ENCODE measurements around the gene GLIS1.

The GLIS1 gene

DNA sequence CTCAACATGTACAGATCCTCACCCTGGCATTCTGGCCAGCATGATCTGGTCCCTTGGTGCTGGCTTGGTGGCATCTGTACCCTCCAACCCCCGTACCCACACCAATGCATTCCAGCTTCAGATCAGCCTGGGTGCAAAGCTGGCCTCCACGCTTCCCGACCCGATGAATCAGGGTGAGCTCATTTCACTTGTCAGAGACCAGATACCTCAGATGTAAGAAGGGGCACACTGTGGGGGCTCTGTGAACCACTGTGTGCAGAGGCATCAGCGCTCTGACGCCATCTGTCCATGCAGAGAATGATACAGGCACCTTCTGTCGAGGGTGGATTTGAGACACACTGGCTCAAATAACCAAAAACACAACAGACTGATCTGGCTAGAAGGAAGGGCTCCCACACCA lies 203.1 kb downstream of the GLIS1 start:
- DNase-seq (ENCODE audit: low spot score), result no peak
- no peak for FAIRE-seq

DNA sequence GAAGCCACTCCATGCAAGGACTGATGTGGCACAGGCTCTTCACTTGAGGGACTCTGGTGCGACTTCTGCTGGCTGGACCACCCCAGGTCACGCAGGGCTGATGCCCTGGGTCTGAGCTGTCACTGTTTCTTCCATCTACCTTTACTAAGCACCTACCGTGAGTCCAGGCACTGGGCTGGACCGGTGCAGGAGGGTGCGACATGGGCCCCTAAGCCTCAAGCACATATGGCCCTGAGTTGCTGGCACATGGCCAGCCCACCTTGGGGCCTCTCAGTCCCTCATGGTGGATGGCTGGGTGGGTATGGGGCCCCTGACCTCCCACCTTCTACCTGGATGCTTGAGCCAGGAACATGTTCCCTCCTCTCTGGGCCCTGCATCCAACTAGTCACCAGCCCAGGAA lies 203.7 kb downstream of the GLIS1 start:
- DNase-seq (ENCODE audit: low spot score) (no peak), FAIRE-seq (no peak)

DNA sequence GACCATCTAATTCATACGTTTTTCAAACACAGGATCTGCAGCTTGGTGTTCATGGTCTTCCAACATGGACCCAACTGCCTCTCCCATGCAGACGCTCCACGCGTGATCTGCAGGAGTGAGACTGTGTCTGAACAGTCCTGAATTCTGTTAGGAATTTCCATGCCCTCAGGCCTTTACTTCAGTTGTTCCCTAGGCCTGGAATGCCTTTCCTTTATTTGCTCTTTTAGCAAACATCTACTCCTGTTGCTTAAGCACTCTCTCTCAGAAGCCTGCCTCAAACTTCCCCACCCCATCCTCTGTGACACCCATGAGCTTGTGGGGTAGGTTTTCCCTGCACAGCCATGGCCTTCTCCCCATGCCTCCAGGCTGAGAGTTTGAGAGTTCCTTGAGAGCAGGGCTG lies 206.1 kb downstream of the GLIS1 start:
- DNase-seq (ENCODE audit: low spot score) (no peak), FAIRE-seq (no peak)

DNA sequence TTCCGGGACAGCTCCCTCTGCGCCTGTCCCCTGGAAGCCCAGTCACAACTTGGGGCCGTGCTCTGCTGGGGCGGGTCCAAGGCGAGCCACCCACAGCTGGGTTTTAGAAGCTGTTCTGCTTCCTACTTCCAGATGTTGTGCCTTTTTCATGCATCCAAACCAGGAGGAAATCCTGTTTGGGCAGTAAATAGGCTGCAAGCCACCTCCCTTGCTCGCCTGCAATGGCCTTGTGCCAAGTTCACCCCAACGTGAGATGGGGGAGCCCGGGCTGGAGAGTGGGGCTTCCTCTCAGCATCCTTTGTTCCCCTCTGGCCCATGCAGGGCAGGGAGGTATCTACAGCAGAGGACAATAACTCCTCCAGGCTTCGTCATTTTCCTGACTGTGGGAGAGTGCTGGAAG lies 206.6 kb downstream of the GLIS1 start:
- no peak for FAIRE-seq
- DNase-seq (ENCODE audit: low spot score), result no peak

DNA sequence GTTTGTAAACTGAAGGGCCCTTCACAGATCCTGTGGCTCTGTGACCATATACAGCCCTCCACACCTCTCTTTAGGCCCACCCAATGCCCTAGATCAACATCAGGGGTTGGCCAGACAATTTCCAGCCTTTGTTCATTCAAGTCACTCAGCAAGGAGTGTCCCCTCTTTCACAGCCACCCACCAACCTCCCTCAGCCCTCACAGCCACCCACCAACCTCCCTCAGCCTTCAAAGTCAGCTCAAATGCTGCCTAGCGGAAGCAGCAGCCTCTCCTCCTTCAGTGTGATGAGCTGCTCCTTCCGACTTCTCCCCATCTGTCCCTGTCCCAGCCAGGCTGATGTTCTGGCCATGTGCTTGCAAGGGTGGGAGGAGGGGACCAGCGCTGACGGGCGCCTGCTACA lies 208.4 kb downstream of the GLIS1 start:
- DNase-seq (ENCODE audit: low spot score) (no peak), FAIRE-seq (no peak)

DNA sequence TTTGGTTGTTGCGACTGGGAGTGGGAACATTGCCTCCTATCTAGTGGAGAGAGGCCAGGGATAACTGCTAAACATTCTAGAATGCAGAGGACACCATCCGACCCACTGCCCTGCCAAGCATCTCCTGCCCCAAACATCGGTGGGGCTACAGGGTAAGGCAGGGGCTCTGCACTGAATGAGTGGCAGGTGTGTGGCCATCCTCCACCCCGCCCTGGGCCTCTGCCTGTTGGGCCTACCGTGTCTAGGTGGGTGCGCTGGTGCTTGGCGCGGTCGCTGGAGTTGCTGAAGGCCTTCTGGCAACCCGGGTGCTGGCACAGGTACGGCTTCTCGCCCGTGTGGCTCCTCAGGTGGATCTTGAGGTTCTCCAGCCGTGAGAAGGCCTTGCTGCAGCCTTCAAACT lies 209.4 kb downstream of the GLIS1 start:
- DNase-seq (ENCODE audit: low spot score), result no peak
- FAIRE-seq, result no peak

DNA sequence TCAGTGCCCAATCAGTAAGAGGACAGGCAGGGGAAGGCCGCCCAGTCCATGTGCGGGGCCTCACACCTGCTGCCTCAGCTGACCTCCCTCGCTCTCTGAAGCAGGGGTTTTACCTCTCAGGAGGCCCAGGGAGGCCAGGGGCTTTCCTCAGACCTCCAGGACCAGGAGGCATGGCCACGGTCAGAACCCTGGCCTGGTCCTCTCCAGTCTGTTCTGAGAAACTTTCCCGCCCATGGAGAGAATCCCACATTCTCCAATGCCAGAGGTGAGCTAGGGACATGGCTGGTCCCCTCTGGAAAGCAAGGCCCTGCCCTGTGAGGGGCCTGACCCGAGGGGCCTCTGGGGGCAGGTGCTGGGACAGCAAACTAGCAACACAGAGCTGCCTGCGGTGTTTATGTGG lies 211.6 kb downstream of the GLIS1 start:
- DNase-seq (ENCODE audit: low spot score) (no peak), FAIRE-seq (no peak)

DNA sequence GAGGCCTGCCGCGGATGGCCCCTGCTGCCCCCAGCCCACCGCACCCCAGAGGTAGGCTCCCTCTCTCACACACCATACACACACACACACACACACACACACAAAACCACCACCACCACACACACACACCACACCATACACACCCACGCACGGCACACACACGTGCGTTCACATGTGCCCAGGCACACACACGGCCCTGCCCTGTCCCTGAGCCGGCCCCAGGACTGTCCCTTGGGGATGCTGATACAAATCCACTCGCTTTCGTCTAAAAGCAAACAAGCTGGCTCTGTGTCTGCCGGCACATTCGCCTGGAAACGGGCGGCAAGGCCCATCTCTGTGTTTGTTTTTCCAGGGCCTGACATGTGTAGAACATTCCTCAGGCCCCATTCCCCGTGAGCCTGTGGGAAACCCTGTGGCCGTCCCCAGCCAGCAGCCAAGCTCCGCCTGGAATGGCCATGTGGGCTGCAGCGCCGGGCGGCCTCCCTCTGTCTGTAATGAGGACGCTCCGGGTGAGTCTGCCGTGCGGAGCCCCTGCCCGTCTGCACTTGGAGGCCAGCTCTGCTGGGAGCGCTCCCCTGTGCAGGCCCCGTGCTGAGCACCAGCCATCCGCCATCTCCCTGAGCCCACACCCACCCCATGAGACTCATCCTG lies 212.4 kb downstream of the GLIS1 start:
- DNase-seq (ENCODE audit: low spot score) (no peak), FAIRE-seq (no peak)

DNA sequence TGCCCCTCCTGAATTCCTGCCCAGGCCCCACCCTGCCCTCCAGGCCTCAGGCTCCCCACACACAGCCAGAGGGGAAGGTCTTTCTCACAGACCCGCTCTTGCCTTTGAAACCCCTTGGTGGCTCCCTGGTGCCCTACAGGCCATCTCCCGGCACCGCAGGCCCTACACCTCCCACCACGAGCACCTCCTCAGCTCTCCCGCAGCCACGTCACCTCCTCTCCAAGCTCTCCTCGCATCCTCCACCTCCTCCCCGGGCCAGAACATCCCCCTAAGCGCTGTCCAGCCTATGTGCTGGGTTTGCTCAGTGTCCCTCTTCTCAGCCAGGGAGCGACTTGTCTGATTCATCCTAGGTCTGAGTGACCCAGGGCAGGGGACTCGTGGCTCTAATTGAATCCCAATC lies 213.4 kb downstream of the GLIS1 start:
- DNase-seq (ENCODE audit: low spot score) (peak; percentile 29), FAIRE-seq (no peak)

DNA sequence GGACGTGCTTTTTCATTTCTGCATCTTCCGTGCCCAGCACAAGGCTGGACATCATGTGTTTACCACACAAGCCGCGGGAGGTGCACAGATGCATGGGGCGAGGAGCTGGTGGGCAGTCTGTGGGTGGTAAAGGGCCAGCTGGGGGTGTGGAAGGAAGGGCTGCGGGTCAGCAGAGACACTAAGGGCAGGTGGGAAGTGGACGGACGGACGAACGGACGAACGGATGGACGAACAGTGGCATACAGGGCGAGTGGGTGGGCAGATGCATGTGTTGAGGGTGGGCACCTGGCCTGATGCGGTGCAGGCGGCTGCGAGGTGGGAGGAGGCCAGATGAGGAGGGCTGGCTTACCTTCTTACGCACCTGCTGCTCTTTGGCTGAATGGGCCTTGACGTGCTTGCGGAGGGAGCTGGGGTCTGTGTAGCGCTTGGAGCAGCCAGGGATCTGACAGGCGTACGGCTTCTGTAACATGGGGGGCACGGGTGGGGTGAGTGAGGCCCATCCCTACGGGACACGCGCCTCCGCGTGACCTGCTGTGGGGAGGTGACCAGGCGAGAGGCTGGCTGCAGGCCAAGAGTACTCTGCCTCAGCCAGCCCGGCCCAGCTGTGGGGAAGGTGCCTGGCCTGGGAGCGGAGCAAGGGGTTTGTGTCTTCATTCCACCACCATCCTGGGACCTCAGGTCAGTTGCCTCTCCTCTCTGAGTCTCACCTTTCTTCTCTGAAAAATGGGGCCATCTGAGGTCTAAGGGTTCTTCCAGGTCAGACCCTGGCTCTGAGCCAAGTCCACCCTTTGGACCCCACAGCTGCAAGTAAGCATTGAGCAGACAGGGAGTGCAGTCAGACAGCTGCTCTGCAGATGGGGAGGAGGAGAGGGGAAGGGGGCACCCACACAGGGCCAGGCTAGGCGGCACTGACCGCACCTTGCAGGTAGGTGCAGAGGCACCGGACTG lies 214.3 kb downstream of the GLIS1 start:
- FAIRE-seq (peak; percentile 27), DNase-seq (ENCODE audit: low spot score) (no peak)

DNA sequence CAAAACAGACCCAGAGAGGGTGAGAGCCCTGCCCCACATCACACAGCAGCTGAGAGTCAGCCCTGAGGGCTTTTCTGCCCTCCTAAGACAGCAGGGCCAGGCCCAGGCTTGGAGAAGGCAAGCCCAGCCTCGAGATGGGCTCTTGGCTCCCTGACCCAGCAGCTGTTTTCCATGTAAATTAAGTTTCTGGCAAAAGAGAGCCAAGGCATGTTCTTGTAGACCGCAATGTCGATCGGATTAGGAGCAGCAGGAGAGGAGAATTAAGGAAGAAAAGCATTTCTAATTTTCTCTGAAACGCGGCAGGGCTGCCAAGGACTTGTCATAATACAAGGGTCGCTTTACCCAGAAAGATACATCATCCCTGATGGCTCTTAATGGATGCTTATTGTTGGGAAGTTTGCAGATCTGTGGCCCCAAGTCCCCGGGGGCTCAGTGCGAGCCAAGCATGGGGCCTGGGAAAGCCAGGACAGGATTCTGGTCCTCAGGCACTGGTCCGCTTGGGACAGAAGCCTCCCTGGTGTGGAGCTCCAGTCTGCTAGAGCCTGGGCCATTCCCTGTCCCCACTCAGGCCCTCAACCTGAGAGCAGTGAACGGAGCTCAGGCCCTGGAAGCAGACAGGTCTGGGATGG lies 216.9 kb downstream of the GLIS1 start:
- no peak for DNase-seq (ENCODE audit: low spot score)
- FAIRE-seq, result no peak

DNA sequence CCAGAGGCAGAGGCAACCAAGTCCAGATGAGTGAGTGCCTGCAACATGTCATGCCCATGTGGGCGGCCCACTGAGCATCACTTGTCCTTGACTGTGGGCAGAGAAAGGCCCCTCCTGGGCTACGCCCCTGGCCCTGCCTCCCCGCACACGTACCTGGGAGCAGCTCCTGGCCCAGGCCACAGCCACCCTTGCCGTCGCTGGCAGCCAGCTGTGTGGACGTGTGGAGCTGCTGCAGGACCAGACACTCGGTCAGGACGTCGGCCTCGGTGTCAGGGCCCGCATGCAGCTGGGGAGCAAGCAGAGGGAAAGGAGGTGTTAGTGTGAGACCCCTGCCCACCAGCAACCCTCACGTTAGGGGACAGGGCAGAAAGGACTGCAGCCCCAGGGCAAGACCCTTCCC lies 218.5 kb downstream of the GLIS1 start:
- DNase-seq (ENCODE audit: low spot score) (no peak), FAIRE-seq (no peak)

DNA sequence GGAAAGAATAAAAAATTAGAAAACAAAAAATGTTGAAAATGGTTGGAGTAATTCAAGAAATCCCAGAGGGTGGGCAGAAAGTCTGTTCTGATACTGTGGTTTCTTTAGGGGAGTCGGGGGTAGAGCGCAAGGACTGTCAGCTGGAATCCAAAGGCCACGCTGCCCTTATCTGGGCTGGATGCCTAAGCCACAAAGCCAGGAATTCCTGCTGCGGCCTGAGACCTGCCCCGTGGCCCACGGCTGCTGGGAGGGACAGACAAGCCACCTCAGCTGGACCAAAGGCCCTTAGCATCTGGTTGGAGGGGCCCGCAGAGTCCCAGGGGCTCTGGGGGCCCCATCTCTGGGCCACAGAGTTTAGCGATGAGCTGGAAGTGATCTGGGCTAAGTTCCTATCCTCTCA lies 219.5 kb downstream of the GLIS1 start:
- DNase-seq (ENCODE audit: low spot score), result no peak
- no peak for FAIRE-seq

DNA sequence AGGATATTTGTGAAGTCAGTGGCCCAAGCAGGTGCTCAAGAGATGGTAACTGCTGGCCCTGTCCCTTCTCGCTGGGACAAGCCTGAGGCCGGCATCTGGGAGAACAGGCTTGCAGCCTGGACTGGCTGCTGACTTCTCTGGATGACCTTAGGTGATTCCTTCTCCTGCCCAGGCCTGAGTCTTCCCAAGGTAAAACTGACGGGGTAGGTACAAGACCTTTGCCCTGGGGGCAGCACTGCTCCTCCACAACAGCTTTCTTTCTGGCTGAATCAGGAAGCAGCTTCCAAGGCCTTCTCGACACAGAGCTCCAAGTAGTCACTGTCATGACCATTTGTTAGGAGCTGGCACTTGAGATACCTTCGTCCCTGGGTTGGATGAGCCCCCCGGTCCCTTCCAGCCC lies 220.2 kb downstream of the GLIS1 start:
- FAIRE-seq (no peak), DNase-seq (ENCODE audit: low spot score) (no peak)

DNA sequence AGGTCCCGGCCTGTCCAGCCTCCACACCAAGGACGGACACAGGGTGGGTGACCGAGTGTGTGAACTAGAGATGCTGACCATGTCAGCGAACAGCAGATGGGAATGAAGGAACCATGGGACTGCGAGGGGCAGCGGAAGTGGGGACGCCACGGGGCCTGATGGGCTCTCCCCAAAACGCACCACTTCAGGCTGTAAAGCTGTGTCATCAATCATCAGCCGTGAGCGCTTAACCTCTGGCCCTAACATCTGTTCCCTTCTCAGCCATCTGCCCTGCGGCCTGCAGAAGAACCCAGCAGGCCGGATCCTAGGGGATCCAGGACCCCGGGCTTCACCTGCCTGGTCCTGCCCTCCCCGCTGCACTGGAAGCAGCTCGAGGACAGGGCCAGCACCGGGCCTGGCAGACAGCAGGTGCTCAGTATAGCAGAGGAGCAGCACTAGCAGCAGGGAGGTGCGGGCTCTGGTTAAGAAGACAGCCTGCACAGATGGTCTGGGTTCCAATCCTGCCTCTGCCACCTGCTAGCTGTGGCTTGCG lies 221.1 kb downstream of the GLIS1 start:
- FAIRE-seq, result no peak
- no peak for DNase-seq (ENCODE audit: low spot score)

DNA sequence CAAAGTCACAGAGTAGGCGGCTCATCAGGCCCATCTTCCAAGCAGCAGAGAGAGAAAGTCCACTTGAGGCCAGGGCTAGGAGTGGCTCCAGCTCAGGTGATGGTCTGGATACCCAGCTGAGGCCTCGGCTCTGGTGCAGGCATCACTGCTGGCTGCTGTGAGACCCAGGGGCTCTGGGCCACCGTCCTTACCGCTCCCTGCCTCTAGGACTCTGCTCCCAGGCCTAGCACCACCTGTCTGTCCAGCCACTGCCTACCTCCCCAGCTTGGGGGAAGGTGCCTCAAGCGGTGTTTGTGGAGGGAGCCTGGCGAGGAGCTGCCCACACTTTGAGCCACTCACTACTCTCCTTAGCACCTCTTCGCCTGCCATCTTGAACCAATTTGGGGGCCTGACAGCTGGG lies 221.9 kb downstream of the GLIS1 start:
- DNase-seq (ENCODE audit: low spot score) (no peak), FAIRE-seq (no peak)

DNA sequence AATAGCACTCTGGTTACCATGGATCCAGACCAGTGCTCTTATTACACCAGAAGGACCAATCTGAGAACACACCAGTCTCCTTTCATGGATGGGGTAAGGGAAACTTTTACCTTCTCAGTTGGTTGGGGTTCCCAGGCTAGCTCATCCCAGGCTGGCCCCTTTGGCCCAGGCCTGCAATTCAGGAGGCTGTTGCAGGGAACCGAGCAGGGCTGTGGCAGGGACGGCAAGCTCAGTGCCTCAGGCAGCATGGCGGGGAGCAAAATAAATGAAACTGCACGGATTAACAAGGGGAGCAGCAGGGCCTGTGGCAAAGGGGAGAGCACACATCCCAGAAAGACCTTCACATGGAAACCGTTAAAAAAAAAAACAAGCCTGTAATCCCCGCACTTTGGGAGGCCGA lies 222.8 kb downstream of the GLIS1 start:
- FAIRE-seq, result no peak
- DNase-seq (ENCODE audit: low spot score), result no peak

DNA sequence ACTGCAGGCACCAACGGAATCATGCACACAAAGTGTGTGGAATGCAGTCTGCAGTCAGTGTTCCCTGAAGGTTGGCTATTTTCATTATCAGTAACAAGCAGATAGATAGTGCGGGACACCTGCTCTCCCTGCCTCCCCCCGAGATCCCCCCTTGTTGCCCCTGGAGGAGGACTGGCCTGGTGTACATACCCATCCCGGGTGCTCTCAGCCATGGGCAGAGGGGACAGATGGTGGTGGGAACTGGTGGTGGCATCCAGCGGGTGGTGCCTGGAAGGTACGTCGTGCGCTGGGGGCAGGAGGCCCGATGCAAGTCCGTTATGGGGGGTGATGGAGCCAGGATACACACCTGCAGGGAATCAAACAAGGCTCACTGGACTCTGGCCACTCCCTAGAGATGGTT lies 224.5 kb downstream of the GLIS1 start:
- FAIRE-seq (no peak), DNase-seq (ENCODE audit: low spot score) (no peak)

DNA sequence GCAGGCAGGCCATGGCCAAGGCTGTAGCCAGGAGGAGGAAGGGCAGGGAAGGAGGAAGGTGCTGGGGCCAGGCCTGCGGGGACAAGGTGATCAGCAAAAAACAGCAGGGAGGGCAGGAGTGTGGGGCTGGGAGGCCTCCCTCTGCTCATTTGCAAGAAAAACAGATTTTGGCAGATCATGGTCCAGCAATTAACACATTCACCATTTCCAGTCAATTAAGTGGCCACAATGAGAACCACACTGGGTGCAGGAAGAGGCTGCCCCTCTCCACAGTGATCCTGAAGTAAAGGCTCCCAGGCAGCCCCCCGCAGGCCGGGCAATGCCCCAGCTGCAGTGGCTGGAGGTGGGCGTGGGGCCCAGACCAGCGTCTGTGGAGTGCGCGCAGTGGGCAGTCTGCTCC lies 225.1 kb downstream of the GLIS1 start:
- FAIRE-seq (no peak), DNase-seq (ENCODE audit: low spot score) (no peak)

DNA sequence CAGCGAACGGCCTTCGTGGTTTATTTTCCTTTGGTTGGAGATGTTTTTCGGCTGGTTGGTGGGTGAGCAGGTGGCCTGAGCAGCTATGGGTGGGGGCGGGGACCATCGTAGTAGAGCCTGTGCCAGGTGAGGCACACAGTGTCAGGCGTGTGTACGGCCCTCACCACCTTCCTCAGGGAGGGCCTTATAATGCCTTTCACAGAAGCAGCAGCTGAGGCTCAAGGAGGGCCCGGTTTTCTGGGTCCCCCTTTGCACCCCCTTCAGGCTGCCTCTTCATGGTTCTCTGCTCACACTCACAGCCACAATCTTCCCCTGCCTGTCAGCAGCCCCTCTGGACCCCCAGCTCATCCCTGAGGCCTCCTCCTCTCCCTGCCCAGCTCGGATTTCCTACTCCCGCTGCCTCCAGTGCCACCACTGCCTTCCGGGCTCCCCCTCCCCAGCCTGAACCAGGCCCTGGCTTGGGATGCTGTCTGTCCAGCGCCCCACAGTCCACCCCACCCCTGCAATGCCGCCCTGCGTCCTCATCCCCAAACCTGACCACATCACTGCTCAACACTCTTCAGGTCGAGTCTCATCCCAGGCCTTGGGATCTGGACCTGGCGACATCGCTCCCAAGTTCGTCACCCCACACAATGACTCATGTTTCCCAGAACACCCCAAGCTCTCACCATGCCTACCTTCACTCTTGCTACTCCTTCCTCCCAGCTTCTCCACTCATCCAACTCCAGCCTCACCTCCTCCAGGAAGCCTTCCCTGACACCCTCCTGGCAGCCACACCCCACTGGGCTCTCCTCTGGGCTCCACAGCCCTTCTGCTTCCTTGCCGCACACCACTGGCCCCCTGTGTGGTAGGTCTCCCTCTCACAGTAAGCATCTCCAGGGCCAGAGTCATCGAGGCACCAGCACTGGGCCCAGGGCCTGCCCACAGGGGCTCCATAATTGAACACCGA lies 225.9 kb downstream of the GLIS1 start:
- DNase-seq (ENCODE audit: low spot score) (no peak), FAIRE-seq (no peak)

Data from urothelium cell line (cell line).